SH-SY5Y (cell line): ENCODE data around the gene CST2.

Experiments
- GATA2 ChIP-seq: IDR thresholded peaks from 2 replicates; pipeline ENCODE4 v1.6.1; 2011; ENCODE audit warnings: mild to moderate bottlenecking, low read depth, low read length
- GATA3 ChIP-seq: IDR thresholded peaks from 2 replicates; pipeline ENCODE4 v1.6.1; 2011; ENCODE audit warnings: low read depth, mild to moderate bottlenecking, low read length, moderate library complexity

- TF ChIP-seq GATA2 (no peak), GATA3 (no peak)
These were observed 6.0 kb downstream of the CST2 start for GRCh38 chr20:23820493-23820892.
